ENCODE data around the gene MYO18B.

MYO18B gene

GRCh38 chr22:25882360-25882759, 140.4 kb downstream of the MYO18B start:
- TF ChIP-seq POLR2A (IDR thresholded peaks at IDR 0.05; ENCODE audit: extremely low read depth, insufficient read length) (no peak), CTCF (IDR thresholded peaks at IDR 0.05; ENCODE audit: low read depth, low read length) (no peak), MAX (IDR thresholded peaks at IDR 0.05; ENCODE audit: low read depth, low read length) (no peak)
- H3K4me3 ChIP-seq (ENCODE audit: low read depth, low read length) = no peak overlapping the region
- no peak for DNase-seq (ENCODE audit: low read depth)

GRCh38 chr22:25883482-25884033, 141.6 kb downstream of the MYO18B start:
- no peak for TF ChIP-seq CTCF (IDR thresholded peaks at IDR 0.05; ENCODE audit: low read depth, low read length)
- no peak for TF ChIP-seq POLR2A (IDR thresholded peaks at IDR 0.05; ENCODE audit: extremely low read depth, insufficient read length)
- TF ChIP-seq MAX (IDR thresholded peaks at IDR 0.05; ENCODE audit: low read depth, low read length) = no peak
- no peak for TF ChIP-seq MYC (IDR thresholded peaks at IDR 0.05; ENCODE audit: low read depth, low read length)
- no peak for DNase-seq (ENCODE audit: low read depth)
- no peak overlapping the region for H3K4me3 ChIP-seq (ENCODE audit: low read depth, low read length)

GRCh38 chr22:25884121-25884520, 142.1 kb downstream of the MYO18B start:
- no peak for DNase-seq (ENCODE audit: low read depth)
- H3K4me3 ChIP-seq (ENCODE audit: low read depth, low read length) = no peak overlapping the region
- no peak for TF ChIP-seq MYC (IDR thresholded peaks at IDR 0.05; ENCODE audit: low read depth, low read length)
- no peak for TF ChIP-seq CTCF (IDR thresholded peaks at IDR 0.05; ENCODE audit: low read depth, low read length)
- TF ChIP-seq MAX (IDR thresholded peaks at IDR 0.05; ENCODE audit: low read depth, low read length) = no peak
- no peak for TF ChIP-seq POLR2A (IDR thresholded peaks at IDR 0.05; ENCODE audit: extremely low read depth, insufficient read length)

- DNase-seq (ENCODE audit: low read depth) = no peak
- H3K4me3 ChIP-seq (ENCODE audit: low read depth, low read length) = no peak overlapping the region
- no peak for TF ChIP-seq MYC (IDR thresholded peaks at IDR 0.05; ENCODE audit: low read depth, low read length)
- TF ChIP-seq MAX (IDR thresholded peaks at IDR 0.05; ENCODE audit: low read depth, low read length) = no peak
- no peak for TF ChIP-seq CTCF (IDR thresholded peaks at IDR 0.05; ENCODE audit: low read depth, low read length)
- TF ChIP-seq POLR2A (IDR thresholded peaks at IDR 0.05; ENCODE audit: extremely low read depth, insufficient read length) = no peak
Observed at GRCh38 chr22:25888399-25889054, 146.5 kb downstream of the MYO18B start.

GRCh38 chr22:25890651-25891050, 148.7 kb downstream of the MYO18B start:
- TF ChIP-seq POLR2A (IDR thresholded peaks at IDR 0.05; ENCODE audit: extremely low read depth, insufficient read length) (no peak), MYC (IDR thresholded peaks at IDR 0.05; ENCODE audit: low read depth, low read length) (no peak), MAX (IDR thresholded peaks at IDR 0.05; ENCODE audit: low read depth, low read length) (no peak), CTCF (IDR thresholded peaks at IDR 0.05; ENCODE audit: low read depth, low read length) (no peak)
- H3K4me3 ChIP-seq (ENCODE audit: low read depth, low read length) = no peak overlapping the region
- no peak for DNase-seq (ENCODE audit: low read depth)

All from NB4 (cell line).